Bronchial epithelial cell (primary cell): ENCODE measurements around the gene TMEM178B. TPM values are rescaled to one million over a fixed set of nuclear protein-coding genes. Genes with fewer than 3 reads are reported as not detected.

Experiments used
- DNase-seq: peaks from one replicate; pipeline ENCODE4 v3.0.0-alpha.2; 2010; ENCODE audit warnings: low read depth
- FAIRE-seq: peaks from 2 replicates; lab custom pipeline; 2011; peaks lifted over from hg19 to GRCh38; lab: Jason Lieb, UNC
- H3K27me3 ChIP-seq: 2 replicates; pipeline ENCODE4 v1.5.1; 2011; ENCODE audit warnings: low read length; ENCODE audit not compliant: control insufficient read depth, insufficient read depth
- H3K36me3 ChIP-seq: 2 replicates; pipeline ENCODE4 v1.5.1; 2011; ENCODE audit warnings: low read length; ENCODE audit not compliant: control insufficient read depth, insufficient read depth
- H3K4me3 ChIP-seq: 2 replicates; pipeline ENCODE4 v1.5.1; 2011; ENCODE audit warnings: mild to moderate bottlenecking, low read depth, low read length, control low read depth
- CTCF ChIP-seq: IDR thresholded peaks from 2 replicates; pipeline ENCODE4 v1.5.1; 2011; ENCODE audit warnings: mild to moderate bottlenecking, moderate library complexity, low read length, control low read depth, inconsistent platforms; ENCODE audit not compliant: insufficient read depth, severe bottlenecking
- total RNA-seq: library from RNA; depleted of rRNA; stranded (reverse); fragments of >200 nt; gene quantifications from 2 replicates; pipeline ENCODE4 v1.2.1, GENCODE V29; 2014

The TMEM178B gene
- total RNA-seq, 1 donor from 2014 or later: under 0.01 TPM

- Histone ChIP-seq H3K27me3 (no peaks in the 10 kb centered on the region), H3K4me3 (no peak overlapping the region), H3K36me3 (no peaks in the 10 kb centered on the region)
- no peak for TF ChIP-seq CTCF
- DNase-seq (no peak), FAIRE-seq (no peak)
Measured at GRCh38 chr7:141151746-141152145, 77.9 kb downstream of the TMEM178B start.

GRCh38 chr7:141153231-141153630 is 79.4 kb downstream of the TMEM178B start:
- no peak for FAIRE-seq

GRCh38 chr7:141154131-141154732 is 80.4 kb downstream of the TMEM178B start:
- Histone ChIP-seq H3K27me3 (no peaks in the 10 kb centered on the region), H3K36me3 (no peaks in the 10 kb centered on the region), H3K4me3 (no peak overlapping the region)
- DNase-seq (no peak), FAIRE-seq (no peak)
- no peak for TF ChIP-seq CTCF

More at GRCh38 chr7:141153231-141153630, 79.4 kb downstream of the TMEM178B start:
- H3K4me3 ChIP-seq: no peak overlapping the region
- TF ChIP-seq CTCF: no peak
- H3K36me3 ChIP-seq: no peaks in the 10 kb centered on the region
- DNase-seq: no peak
- H3K27me3 ChIP-seq: no peaks in the 10 kb centered on the region

- no peak overlapping the region for H3K4me3 ChIP-seq
- H3K27me3 ChIP-seq: no peaks in the 10 kb centered on the region
- TF ChIP-seq CTCF: no peak
- DNase-seq (no peak), FAIRE-seq (no peak)
- H3K36me3 ChIP-seq: no peaks in the 10 kb centered on the region
Measured at GRCh38 chr7:141156407-141156806, 82.5 kb downstream of the TMEM178B start.

GRCh38 chr7:141157138-141157765 is 83.4 kb downstream of the TMEM178B start:
- Histone ChIP-seq H3K27me3 (no peaks in the 10 kb centered on the region), H3K4me3 (no peak overlapping the region), H3K36me3 (no peaks in the 10 kb centered on the region)
- no peak for TF ChIP-seq CTCF
- DNase-seq (no peak), FAIRE-seq (no peak)
